Parathyroid adenoma (tissue), 2 donors: ENCODE results near the gene ERC1.

Experiments used
- H2AFZ ChIP-seq: fragments of 300-600 bp; sonication (generic); one replicate; pipeline ENCODE4 v1.7.0; 2017; ENCODE audit warnings: antibody characterized with exemption, mild to moderate bottlenecking
- H3K27ac ChIP-seq: fragments of 300-600 bp; sonication (generic); one replicate; pipeline ENCODE4 v1.7.0; 2017
- H3K27me3 ChIP-seq: fragments of 300-600 bp; sonication (generic); one replicate; pipeline ENCODE4 v1.7.0; 2017; ENCODE audit warnings: low read length; ENCODE audit not compliant: control insufficient read depth, insufficient read depth
- H3K36me3 ChIP-seq: fragments of 300-600 bp; sonication (generic); one replicate; pipeline ENCODE4 v1.7.0; 2017; ENCODE audit warnings: low read length; ENCODE audit not compliant: control insufficient read depth, insufficient read depth
- H3K4me1 ChIP-seq: fragments of 300-600 bp; sonication (generic); one replicate; pipeline ENCODE4 v1.7.0; 2017; ENCODE audit warnings: control low read depth
- H3K4me2 ChIP-seq: fragments of 300-600 bp; sonication (generic); one replicate; pipeline ENCODE4 v1.7.0; 2017; ENCODE audit warnings: low read length
- H3K4me3 ChIP-seq: fragments of 300-600 bp; sonication (generic); one replicate; pipeline ENCODE4 v1.7.0; 2017; ENCODE audit warnings: low read depth, low read length
- H3K79me2 ChIP-seq: fragments of 300-600 bp; sonication (generic); one replicate; pipeline ENCODE4 v1.7.0; 2017; ENCODE audit warnings: control low read depth
- H3K9ac ChIP-seq: fragments of 300-600 bp; sonication (generic); one replicate; pipeline ENCODE4 v1.7.0; 2017; ENCODE audit warnings: mild to moderate bottlenecking
- H3K9me3 ChIP-seq: fragments of 300-600 bp; sonication (generic); one replicate; pipeline ENCODE4 v1.7.0; 2017; ENCODE audit warnings: low read length; ENCODE audit not compliant: control insufficient read depth
- TF ChIP-seq, protein P1 (sequence below): fragments of 300-600 bp; sonication (generic); IDR thresholded peaks from one replicate; pipeline ENCODE4 v1.7.0; 2017; ENCODE audit warnings: antibody characterized with exemption, mild to moderate bottlenecking
- donor health status: primary hyperparathyroidism.

The ERC1 gene

DNA sequence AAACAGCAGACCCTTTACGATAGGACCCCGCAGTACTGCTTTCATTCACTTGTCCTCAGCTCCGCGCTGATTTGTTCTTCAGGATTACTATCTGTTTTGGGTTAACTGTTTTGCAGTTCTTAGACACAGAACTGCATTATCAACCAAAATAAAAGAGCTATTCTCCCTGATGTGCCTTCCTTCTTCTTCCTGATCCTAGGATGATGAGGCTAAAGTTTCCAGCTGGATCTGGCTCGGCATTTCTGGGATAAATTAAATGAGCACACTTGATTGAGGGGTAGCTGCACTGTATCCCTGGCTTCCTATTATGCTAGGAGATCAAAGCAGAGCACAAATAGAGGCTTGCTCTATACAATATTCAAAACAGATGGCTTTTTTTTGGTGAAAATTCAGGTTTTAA lies 437.6 kb downstream of the ERC1 start:
- no peak overlapping the region for H3K27ac ChIP-seq
- TF ChIP-seq, protein P1, sequence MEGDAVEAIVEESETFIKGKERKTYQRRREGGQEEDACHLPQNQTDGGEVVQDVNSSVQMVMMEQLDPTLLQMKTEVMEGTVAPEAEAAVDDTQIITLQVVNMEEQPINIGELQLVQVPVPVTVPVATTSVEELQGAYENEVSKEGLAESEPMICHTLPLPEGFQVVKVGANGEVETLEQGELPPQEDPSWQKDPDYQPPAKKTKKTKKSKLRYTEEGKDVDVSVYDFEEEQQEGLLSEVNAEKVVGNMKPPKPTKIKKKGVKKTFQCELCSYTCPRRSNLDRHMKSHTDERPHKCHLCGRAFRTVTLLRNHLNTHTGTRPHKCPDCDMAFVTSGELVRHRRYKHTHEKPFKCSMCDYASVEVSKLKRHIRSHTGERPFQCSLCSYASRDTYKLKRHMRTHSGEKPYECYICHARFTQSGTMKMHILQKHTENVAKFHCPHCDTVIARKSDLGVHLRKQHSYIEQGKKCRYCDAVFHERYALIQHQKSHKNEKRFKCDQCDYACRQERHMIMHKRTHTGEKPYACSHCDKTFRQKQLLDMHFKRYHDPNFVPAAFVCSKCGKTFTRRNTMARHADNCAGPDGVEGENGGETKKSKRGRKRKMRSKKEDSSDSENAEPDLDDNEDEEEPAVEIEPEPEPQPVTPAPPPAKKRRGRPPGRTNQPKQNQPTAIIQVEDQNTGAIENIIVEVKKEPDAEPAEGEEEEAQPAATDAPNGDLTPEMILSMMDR = no peak

DNA sequence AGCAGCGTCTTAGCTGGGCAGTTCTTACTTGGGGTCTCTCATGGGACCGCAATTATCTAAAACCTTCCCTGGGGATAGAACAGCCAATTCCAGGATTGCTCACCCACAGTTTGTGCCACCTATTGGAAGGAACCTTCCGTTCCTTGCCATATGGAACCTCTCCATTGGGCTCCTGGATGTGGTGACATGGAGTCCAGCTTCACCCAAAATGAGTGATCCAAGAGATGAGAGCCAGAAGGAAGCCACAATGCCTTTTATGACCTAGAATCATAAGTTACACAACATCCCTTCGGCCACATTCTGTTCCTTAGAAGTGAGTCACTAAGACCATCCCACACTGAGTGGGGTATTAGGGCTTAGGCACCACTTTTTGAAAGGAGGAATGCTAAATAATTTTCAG lies 439.0 kb downstream of the ERC1 start:
- no peak overlapping the region for H2AFZ ChIP-seq
- H3K4me3 ChIP-seq = no peak overlapping the region
- TF ChIP-seq, protein P1 = no peak
- H3K4me2 ChIP-seq = no peak overlapping the region
- H3K27me3 ChIP-seq = no peaks in the 10 kb centered on the region
- no peak overlapping the region for H3K9ac ChIP-seq
- no peaks in the 10 kb centered on the region for H3K9me3 ChIP-seq
- H3K27ac ChIP-seq = no peak overlapping the region
- peaks cover 4% of the 10 kb centered on the region for H3K4me1 ChIP-seq
- H3K79me2 ChIP-seq = no peaks in the 10 kb centered on the region
- no peaks in the 10 kb centered on the region for H3K36me3 ChIP-seq

More for the DNA sequence above, 437.6 kb downstream of the ERC1 start:
- no peak overlapping the region for H2AFZ ChIP-seq
- H3K79me2 ChIP-seq = no peaks in the 10 kb centered on the region
- no peaks in the 10 kb centered on the region for H3K36me3 ChIP-seq
- no peaks in the 10 kb centered on the region for H3K27me3 ChIP-seq
- H3K4me2 ChIP-seq = no peak overlapping the region
- no peak overlapping the region for H3K9ac ChIP-seq
- H3K9me3 ChIP-seq = no peaks in the 10 kb centered on the region
- no peak overlapping the region for H3K4me3 ChIP-seq
- peaks cover 3% of the 10 kb centered on the region for H3K4me1 ChIP-seq

DNA sequence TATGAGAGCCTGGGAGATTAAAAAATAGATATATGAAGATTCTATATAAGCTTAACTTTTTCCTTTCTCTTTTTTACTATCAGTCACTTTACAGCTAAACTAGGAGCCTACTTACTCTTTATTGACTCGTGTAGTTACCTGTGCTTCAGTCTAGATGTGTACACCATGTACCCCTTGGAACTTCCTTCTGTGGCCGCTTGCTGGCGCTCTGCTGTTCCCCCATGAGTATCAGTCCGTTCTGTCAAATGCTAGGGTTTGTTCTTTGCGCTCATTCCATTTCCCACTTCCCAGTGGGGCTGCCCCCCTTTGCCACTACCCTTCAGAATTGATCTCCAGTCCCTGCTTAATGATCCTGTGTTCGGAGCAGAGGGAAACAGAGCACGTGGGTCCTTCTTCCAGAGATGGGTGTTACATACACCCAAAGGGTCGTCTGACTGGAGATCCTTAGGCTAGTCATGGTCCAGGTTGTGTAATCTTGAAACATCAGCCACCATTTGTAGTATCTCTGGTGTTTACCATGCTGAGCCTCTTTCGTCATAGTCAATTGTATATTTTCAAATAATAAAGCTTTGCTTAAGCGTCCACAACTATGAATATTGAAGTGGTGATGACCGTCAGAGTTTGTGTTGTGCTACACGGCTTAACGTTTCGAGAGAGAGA lies 443.4 kb downstream of the ERC1 start:
- Histone ChIP-seq H3K27ac (no peak overlapping the region), H3K36me3 (no peaks in the 10 kb centered on the region), H3K79me2 (no peaks in the 10 kb centered on the region), H3K27me3 (no peaks in the 10 kb centered on the region), H3K4me3 (no peak overlapping the region), H3K9me3 (no peaks in the 10 kb centered on the region), H3K4me1 (peaks cover 15% of the 10 kb centered on the region), H2AFZ (no peak overlapping the region), H3K4me2 (no peak overlapping the region), H3K9ac (no peak overlapping the region)
- TF ChIP-seq, protein P1 = no peak

DNA sequence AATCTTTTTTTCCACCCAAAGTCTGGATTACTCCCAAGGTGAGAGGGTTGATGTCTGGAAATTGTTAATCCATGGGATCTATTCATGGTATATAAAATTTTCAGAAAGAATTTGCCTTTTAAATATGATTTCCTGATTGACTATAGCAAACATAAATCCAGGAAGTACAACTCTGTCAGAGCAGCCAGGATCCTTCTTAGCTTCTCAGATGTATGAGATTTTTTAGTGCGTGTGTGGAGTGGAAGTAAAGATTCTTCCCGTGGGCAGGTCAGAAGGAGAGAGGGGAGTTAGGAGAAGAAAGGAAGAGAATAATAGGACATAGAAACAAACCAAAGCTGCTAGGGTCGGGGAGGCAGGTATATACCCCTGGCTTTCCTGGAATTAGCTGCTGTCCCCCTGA lies 444.0 kb downstream of the ERC1 start:
- Histone ChIP-seq H3K9me3 (no peaks in the 10 kb centered on the region), H3K4me2 (no peak overlapping the region), H2AFZ (no peak overlapping the region), H3K27me3 (no peaks in the 10 kb centered on the region), H3K36me3 (no peaks in the 10 kb centered on the region), H3K9ac (no peak overlapping the region), H3K79me2 (no peaks in the 10 kb centered on the region), H3K27ac (no peak overlapping the region), H3K4me1 (peaks cover 12% of the 10 kb centered on the region), H3K4me3 (no peak overlapping the region)
- TF ChIP-seq, protein P1 = no peak

DNA sequence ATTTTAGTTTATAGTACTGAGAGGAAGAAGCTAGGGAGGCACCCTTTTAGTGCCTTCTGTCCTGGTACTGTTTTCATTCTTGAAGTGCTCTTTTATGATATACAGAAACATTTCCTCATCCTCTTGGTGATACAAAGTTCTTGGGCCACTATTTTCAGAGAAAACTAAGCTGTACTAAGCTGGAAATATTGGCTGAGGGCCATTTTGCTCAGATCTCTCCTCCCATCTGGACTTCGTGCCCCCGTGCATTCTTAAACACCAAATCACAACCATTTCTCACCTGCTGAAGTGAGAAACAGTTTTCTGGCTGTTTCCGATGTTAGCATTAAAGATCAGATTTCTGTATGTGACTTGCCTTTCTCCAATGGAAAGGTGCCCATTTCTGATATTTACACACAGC lies 444.4 kb downstream of the ERC1 start:
- H3K4me3 ChIP-seq = no peak overlapping the region
- no peak overlapping the region for H3K4me2 ChIP-seq
- no peak overlapping the region for H3K27ac ChIP-seq
- H3K9me3 ChIP-seq = no peaks in the 10 kb centered on the region
- no peaks in the 10 kb centered on the region for H3K36me3 ChIP-seq
- TF ChIP-seq, protein P1 = no peak
- H3K27me3 ChIP-seq = no peaks in the 10 kb centered on the region
- peaks cover 12% of the 10 kb centered on the region for H3K4me1 ChIP-seq
- H3K79me2 ChIP-seq = no peaks in the 10 kb centered on the region
- no peak overlapping the region for H3K9ac ChIP-seq
- no peak overlapping the region for H2AFZ ChIP-seq
